Ramos (cell line): ENCODE data around the gene RAD21L1.
"Not testable (repeated sequence)": the region's sequence is repeated elsewhere in the genome, so short reads cannot be mapped to it uniquely, and the experiment has no call there.

Source experiments
- in situ Hi-C: fragments of 300-500 bp; cut with MboI; formaldehyde crosslinking; loops from one replicate; pipeline ENCODE4 v1.14.3; 2022; ENCODE audit warnings: low sequenced_read_pairs; ENCODE audit not compliant: unreplicated experiment

The RAD21L1 gene

GRCh38 chr20:1222750-1223149, 3.1 kb upstream of the RAD21L1 start:
- in situ Hi-C loops, result not testable (repeated sequence)

GRCh38 chr20:1224205-1224890, 1.5 kb upstream of the RAD21L1 start:
- in situ Hi-C loops, result no loop called here

DNA sequence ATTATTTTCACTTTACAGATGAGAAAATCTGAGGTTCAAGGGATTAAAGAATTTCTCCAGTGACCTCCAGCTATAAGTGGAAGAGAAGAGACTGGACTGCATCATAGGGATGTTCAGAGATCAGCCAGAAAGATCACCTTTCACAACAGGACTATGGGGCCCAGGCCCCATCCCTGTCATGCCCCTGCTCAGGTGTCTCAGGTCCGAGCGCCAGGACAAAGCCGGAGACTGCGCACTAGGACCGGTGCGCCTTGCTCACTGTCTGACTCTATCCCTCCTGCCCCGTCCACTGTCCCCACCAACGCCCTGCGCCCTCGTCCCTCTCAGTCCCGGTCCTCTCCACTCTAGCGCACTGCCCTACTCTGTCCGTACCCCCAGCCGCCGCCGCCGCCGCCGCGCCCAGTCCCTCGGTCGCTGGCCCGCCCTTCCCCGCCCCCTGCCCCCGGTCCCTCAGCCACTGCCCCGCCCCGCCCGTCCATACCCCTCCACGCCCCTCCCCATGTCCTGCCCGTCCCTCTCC, 521 bp upstream of the RAD21L1 start:
- in situ Hi-C loops, result no loop called here

DNA sequence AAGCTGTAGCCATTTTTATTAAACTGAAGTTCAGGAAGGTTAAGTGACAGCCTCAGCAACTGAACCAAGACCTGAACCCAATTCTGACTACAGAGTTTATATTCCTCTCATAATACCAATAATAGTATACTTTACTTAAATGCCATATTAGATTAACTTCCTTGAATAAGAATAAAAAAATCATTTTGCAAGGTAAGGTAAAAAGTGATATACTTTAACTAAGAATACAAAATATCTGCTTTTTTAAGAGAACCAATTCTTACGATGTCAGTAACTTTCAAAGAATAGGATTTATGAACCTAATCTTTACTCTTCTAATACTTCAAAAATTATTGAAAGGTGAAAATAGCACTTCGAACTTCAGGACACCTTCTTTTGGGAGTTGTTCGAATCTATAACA, 3.7 kb downstream of the RAD21L1 start:
- in situ Hi-C loops, result no loop called here

DNA sequence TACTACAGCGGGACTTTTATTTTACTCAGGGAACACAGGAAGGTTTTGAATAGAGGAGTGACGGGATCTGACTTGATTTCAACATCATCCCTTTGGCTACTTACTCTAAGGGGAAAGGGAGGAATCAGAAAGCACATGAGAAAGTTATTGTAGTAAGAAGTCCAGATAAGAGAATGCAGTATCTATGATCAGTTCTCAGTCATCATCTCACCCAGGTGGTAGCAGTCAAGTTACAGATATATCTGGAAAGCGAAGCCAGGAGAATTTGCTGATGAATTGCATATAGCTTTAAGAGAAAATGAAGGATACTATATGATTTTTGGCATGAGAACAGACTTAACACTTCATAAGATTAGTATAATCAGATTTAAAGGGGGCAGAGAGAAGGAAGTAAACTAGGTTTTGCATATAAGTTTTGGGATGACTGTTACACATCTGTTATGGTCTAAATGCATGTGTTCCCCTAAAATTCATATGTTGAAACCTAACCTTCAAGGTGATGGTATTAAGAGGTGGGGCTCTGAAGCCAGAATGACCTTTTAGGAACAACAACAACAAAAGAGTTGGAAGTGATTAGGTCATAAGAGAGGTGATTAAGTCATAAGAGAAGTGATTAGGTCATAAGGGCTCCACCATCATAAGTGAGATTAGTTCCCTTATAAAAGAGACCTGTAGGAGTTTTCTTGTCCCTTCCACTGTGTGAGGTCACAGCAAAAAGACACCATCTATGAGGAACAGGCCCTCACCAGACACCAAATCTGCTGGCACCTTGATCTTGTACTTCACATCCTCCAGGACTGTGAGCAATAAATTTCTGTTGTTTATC, 6.7 kb downstream of the RAD21L1 start:
- in situ Hi-C loops, result no loop called here

DNA sequence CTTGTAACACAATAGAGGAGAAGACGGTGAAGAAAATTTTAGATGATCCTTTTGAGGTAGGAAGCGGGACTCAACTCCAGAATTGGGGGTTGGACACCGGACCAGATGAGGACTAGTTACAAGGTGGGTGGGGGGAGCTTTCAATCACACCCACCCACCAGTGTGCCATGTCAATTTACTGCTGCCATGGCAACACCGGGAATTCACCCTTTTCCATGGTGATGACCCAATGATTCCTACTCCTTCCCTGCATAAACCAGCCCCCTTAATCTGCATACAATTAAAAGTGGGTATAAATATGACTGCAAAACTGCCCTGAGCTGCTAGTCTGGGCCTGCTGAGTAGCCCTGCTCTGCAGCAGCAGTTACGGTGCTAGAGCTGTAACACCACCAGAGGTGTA, 14.7 kb downstream of the RAD21L1 start:
- in situ Hi-C loops, result no loop called here

DNA sequence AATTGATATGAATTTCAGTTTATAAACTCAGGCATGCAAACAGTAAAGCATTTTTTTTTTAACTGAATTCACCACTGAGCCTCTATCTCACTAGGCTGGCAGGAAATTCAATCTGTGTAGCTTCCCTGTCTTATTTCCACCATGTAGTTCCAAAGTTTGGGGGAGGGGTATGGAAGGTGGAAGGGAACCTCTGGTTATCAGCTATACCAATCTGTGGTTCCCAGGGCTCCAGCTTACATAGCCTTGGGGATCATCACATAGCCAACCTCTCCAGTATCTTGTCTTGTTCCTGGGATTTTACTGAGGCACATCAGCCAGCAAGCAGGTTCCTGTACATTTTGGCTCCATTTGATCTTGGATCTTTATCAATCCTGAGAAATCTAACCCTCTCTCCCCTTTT, 15.6 kb downstream of the RAD21L1 start:
- in situ Hi-C loops, result no loop called here

DNA sequence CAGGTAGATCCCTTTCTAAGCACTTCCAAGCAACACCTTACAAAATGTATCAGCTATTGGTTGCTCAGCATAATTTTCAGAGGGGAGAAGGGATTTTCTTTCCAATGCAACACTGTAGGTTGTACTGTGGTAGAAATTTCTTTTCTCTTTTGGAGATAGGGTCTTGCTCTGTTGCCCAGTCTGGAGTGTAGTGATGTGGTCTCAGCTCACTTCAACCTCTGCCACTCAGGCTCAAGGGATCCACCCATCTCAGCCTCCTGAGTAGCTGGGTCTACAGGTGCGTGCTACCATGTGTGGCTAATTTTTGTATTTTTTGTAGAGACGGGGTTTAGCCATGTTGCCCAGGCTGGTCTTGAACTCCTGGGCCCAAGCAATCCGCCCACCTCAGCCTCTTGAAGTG, 16.3 kb downstream of the RAD21L1 start:
- in situ Hi-C loops, result no loop called here

DNA sequence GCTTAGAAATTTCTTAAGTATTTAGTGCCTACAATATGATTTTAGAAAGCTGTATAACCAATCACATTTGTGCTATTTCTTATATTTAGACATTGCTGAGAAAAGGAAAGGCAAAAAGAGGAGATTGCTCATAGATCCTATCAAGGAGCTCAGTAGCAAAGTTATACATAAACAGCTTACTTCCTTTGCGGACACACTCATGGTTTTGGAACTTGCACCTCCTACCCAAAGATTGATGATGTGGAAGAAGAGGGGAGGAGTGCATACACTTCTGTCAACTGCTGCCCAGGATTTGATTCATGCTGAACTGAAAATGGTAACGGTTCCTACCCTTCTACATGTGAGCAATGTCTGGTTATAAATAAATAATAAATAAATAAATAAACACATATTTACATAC, 16.7 kb downstream of the RAD21L1 start:
- in situ Hi-C loops, result no loop called here

GRCh38 chr20:1245578-1245977, 19.7 kb downstream of the RAD21L1 start:
- in situ Hi-C loops, result no loop called here

DNA sequence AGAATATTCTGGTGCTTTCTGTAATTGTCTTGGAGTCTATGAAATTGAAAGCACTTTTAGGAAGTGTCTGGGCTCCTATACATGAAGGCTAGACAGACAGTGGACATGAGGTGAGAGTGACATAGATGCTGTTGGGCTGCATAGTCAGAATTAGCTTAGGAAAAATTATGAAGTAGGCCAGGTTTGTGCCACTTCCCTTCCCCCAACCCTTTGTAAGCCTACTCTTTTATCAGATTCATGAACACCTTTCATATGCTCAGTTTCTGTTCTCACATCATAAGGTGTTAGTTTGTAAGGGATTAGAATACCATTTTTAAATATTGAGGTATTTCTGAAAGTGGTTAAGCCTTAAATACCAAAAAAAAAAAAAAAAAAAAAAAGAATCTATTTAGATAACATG, 21.8 kb downstream of the RAD21L1 start:
- in situ Hi-C loops, result no loop called here

DNA sequence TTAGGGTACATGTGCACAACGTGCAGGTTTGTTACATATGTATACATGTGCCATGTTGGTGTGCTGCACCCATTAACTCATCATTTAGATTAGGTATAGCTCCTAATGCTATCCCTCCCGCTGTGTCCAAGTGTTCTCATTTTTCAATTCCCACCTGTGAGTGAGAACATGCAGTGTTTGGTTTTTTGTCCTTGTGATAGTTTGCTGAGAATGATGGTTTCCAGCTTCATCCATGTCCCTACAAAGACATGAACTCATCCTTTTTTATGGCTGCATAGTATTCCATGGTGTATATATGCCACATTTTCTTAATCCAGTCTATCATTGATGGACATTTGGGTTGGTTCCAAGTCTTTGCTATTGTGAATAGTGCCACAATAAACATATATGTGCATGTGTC, 24.4 kb downstream of the RAD21L1 start:
- in situ Hi-C loops, result not testable (repeated sequence)

GRCh38 chr20:1252416-1252815, 26.6 kb downstream of the RAD21L1 start:
- in situ Hi-C loops, result no loop called here

DNA sequence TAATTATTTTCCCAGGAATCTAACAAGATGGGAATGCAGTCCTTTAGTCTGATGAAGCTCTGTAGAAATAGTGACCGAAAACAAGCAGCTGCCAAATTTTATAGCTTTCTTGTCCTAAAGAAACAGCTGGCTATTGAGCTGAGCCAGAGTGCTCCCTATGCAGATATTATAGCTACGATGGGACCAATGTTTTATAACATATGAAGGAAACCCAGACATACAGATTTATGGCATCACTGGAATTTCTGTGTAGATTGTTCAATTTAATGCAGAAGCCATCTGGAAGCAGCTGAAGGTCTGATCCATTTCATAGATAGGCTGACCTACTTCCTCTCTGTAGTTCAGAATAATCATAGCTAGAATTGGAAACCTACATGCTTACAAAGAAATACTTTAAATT, 28.4 kb downstream of the RAD21L1 start:
- in situ Hi-C loops, result no loop called here

DNA sequence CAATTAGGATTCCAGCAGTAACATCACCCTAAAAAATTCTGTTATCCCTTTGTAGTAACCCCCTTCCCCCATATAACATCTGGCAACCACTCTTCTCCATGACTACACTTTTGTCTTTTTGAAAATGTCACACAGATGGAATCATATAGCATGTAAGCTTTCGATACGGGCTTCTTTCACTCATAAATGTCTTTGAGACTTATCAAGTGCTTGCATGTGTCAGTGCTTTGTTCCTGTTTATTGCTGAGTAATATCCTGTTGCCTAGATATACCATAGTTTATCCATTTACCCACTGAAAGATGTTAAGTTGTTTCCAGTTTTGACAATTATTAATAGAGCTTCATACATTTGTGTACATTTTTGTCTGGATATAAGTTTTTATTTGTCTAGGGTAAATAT, 29.8 kb downstream of the RAD21L1 start:
- in situ Hi-C loops, result no loop called here

DNA sequence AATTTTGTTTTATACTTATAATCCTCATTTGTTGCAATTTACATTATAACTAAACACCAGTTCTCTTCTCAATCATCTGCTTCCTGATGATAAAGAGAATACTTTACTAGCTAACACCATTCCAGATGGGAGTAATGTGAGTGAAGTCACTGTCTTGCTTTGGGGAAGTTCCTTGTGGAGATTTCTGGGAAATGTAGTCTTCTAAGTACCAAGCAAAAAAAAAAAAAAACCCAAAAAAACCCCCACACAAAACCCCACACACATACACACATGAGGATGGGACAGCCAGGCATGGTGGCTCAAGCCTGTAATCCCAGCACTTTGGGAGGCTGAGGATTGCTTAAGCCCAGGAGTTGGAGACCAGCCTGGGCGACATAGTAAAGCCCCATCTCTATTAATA, 38.0 kb downstream of the RAD21L1 start:
- in situ Hi-C loops, result no loop called here

- in situ Hi-C loops, result no loop called here
Measured at GRCh38 chr20:1264727-1265126, 38.9 kb downstream of the RAD21L1 start.

- in situ Hi-C loops, result no loop called here
Measured at GRCh38 chr20:1265226-1265915, 39.5 kb downstream of the RAD21L1 start.

- in situ Hi-C loops, result no loop called here
Measured at GRCh38 chr20:1265916-1266166, 40.0 kb downstream of the RAD21L1 start.

GRCh38 chr20:1266167-1266973, 40.5 kb downstream of the RAD21L1 start, which contains the start of gene SNPH:
Gene SNPH (plus strand): TSS chr20:1266294. CDS start chr20:1296240, 29,946 bp downstream.
- in situ Hi-C loops, result no loop called here
